Measurements from ENCODE around the gene FAM234B. TPM values are rescaled to one million over a fixed set of nuclear protein-coding genes. Genes with fewer than 3 reads are reported as not detected.

The FAM234B gene
- total RNA-seq, 1 experiment from 2014 or later, result 2.7 TPM

- no TSS peak for BruUV-seq (replicated peaks)
- Mint-ChIP-seq H3K27me3 (ENCODE audit: unreplicated experiment) (no peaks in the 10 kb centered on the region), H3K4me3 (ENCODE audit: low read depth, unreplicated experiment) (no peak overlapping the region), H3K27ac (ENCODE audit: unreplicated experiment) (no peak overlapping the region), H3K4me1 (ENCODE audit: low read depth, unreplicated experiment) (no peaks in the 10 kb centered on the region), H3K36me3 (ENCODE audit: insufficient read depth, unreplicated experiment) (no peaks in the 10 kb centered on the region), H3K9me3 (ENCODE audit: low read depth, unreplicated experiment) (no peaks in the 10 kb centered on the region)
- intact Hi-C loops (cut with micrococcal nuclease; ENCODE audit: unreplicated experiment), result no loop called here
- TF ChIP-seq CTCF (IDR thresholded peaks at IDR 0.05; ENCODE audit: unreplicated experiment), result no peak
- DNase-seq, result no peak
- CTCF ChIA-PET, result no interaction called here
These were observed 30.9 kb downstream of the FAM234B start for GRCh38 chr12:13075118-13075480.

- H3K9me3 Mint-ChIP-seq (ENCODE audit: low read depth, unreplicated experiment), result no peaks in the 10 kb centered on the region
- CTCF ChIA-PET, result interaction anchor here (0.7 kb wide), 1 partner anchor 117 kb away, joined by 7 read pairs; no protein-coding TSS in a partner anchor
- peaks cover 2% of the 10 kb centered on the region for H3K27me3 Mint-ChIP-seq (ENCODE audit: unreplicated experiment)
- DNase-seq, result no peak
- intact Hi-C loops (cut with micrococcal nuclease; ENCODE audit: unreplicated experiment), result no loop called here
- no peak overlapping the region for H3K27ac Mint-ChIP-seq (ENCODE audit: unreplicated experiment)
- H3K4me3 Mint-ChIP-seq (ENCODE audit: low read depth, unreplicated experiment), result no peak overlapping the region
- no peak for TF ChIP-seq CTCF (IDR thresholded peaks at IDR 0.05; ENCODE audit: unreplicated experiment)
- BruUV-seq (replicated peaks), result no TSS peak
- no peaks in the 10 kb centered on the region for H3K4me1 Mint-ChIP-seq (ENCODE audit: low read depth, unreplicated experiment)
- H3K36me3 Mint-ChIP-seq (ENCODE audit: insufficient read depth, unreplicated experiment), result no peaks in the 10 kb centered on the region
These were observed 31.8 kb downstream of the FAM234B start for GRCh38 chr12:13075786-13076570.

- no peaks in the 10 kb centered on the region for H3K36me3 Mint-ChIP-seq (ENCODE audit: insufficient read depth, unreplicated experiment)
- H3K27me3 Mint-ChIP-seq (ENCODE audit: unreplicated experiment), result peaks cover 12% of the 10 kb centered on the region
- CTCF ChIA-PET, result no interaction called here
- no peak overlapping the region for H3K27ac Mint-ChIP-seq (ENCODE audit: unreplicated experiment)
- no peak for TF ChIP-seq CTCF (IDR thresholded peaks at IDR 0.05; ENCODE audit: unreplicated experiment)
- BruUV-seq (replicated peaks), result no TSS peak
- no peak overlapping the region for H3K4me3 Mint-ChIP-seq (ENCODE audit: low read depth, unreplicated experiment)
- DNase-seq, result no peak
- H3K9me3 Mint-ChIP-seq (ENCODE audit: low read depth, unreplicated experiment), result no peaks in the 10 kb centered on the region
- no peaks in the 10 kb centered on the region for H3K4me1 Mint-ChIP-seq (ENCODE audit: low read depth, unreplicated experiment)
- intact Hi-C loops (cut with micrococcal nuclease; ENCODE audit: unreplicated experiment), result no loop called here
These were observed 35.3 kb downstream of the FAM234B start for GRCh38 chr12:13079440-13079906.

- Mint-ChIP-seq H3K4me3 (ENCODE audit: low read depth, unreplicated experiment) (no peak overlapping the region), H3K27ac (ENCODE audit: unreplicated experiment) (no peak overlapping the region), H3K4me1 (ENCODE audit: low read depth, unreplicated experiment) (peaks cover 3% of the 10 kb centered on the region), H3K27me3 (ENCODE audit: unreplicated experiment) (peaks cover 12% of the 10 kb centered on the region), H3K36me3 (ENCODE audit: insufficient read depth, unreplicated experiment) (no peaks in the 10 kb centered on the region), H3K9me3 (ENCODE audit: low read depth, unreplicated experiment) (no peaks in the 10 kb centered on the region)
- CTCF ChIA-PET, result no interaction called here
- intact Hi-C loops (cut with micrococcal nuclease; ENCODE audit: unreplicated experiment), result no loop called here
- BruUV-seq (replicated peaks), result no TSS peak
- TF ChIP-seq CTCF (IDR thresholded peaks at IDR 0.05; ENCODE audit: unreplicated experiment), result no peak
- no peak for DNase-seq
These were observed 36.1 kb downstream of the FAM234B start for GRCh38 chr12:13080266-13080665.
